Body of pancreas (tissue), 4 donors: Measurements from ENCODE around the gene DNM3. TPM values are rescaled to one million over a fixed set of nuclear protein-coding genes. Genes with fewer than 3 reads are reported as not detected.
A peak's percentile ranks its signal among the peaks of the same experiment; 100 is the strongest.

Experiments used
- ATAC-seq: fragments of 150-250 bp; one replicate; pipeline ENCODE4 v1.9.1; 2016
- DNase-seq, 4 donors: peaks; one replicate each; pipeline ENCODE4 v3.0.0-alpha.2; 2019
- H3K27ac ChIP-seq, 4 donors: fragments of 200-600 bp; sonication (generic); 1 replicate in 3 of 4; 2 replicates in 1 of 4; pipeline versions ENCODE4 v1.5.1 to v1.6.1; 2016 to 2019; ENCODE audit warnings: mild to moderate bottlenecking in 1 of 4, mixed read lengths in 1 of 4, moderate library complexity in 1 of 4
- H3K27me3 ChIP-seq, 2 donors: fragments of 200-600 bp; sonication (generic); one replicate each; pipeline ENCODE4 v1.6.0; 2016; ENCODE audit warnings: mild to moderate bottlenecking in 1 of 2
- H3K36me3 ChIP-seq, 2 donors: fragments of 200-600 bp; sonication (generic); replicated peaks in 1 of 2; 2 replicates each; pipeline ENCODE4 v1.5.1; 2016; ENCODE audit warnings: low read depth in 2 of 2; ENCODE audit not compliant: insufficient read depth in 1 of 2
- H3K4me1 ChIP-seq: fragments of 200-600 bp; sonication (generic); one replicate; pipeline ENCODE4 v1.6.0; 2016
- H3K4me3 ChIP-seq, 2 donors: fragments of 200-600 bp; sonication (generic); 1 replicate in 1 of 2; 2 replicates in 1 of 2; pipeline ENCODE4 v1.5.1; 2016 to 2019
- H3K9me3 ChIP-seq, 3 donors: fragments of 200-600 bp; sonication (generic); 1 replicate in 2 of 3; 2 replicates in 1 of 3; pipeline ENCODE4 v1.5.1; 2016
- POLR2A ChIP-seq, 3 donors: fragments of 450-650 bp; IDR thresholded peaks; one replicate each; pipeline ENCODE4 v1.6.1; 2016; ENCODE audit warnings: antibody characterized with exemption in 3 of 3, mild to moderate bottlenecking in 2 of 3
- WGBS, 2 donors: methylation state at CpG; one replicate each; pipeline ENCODE4 v1.1.5; 2017; 5-methylcytosine and 5-hydroxymethylcytosine counted together
- intact Hi-C: fragments of 100-400 bp; cut with DNase I; formaldehyde crosslinking; loops from one replicate; pipeline ENCODE4 v1.15.1; 2023
- total RNA-seq, 2 donors: library from RNA; depleted of rRNA; stranded (reverse); fragments of >200 nt; gene quantifications; one replicate each; pipeline ENCODE4 v1.1.0, GENCODE V29; 2016
- TF ChIP-seq, protein P1 (sequence below), 7 experiments: fragments of 450-650 bp in 4 of 7; fragments of 200-600 bp in 3 of 7; sonication (generic) in 3 of 7; IDR thresholded peaks; one replicate each; pipeline ENCODE4 v1.5.1; 2016 to 2019; ENCODE audit warnings: antibody characterized with exemption in 7 of 7

Gene DNM3
- total RNA-seq, 2 donors from 2014 or later, result 2.9 to 4.0 TPM

GRCh38 chr1:172410027-172410426, 568.7 kb downstream of the DNM3 start:
- Histone ChIP-seq H3K4me1 (no peaks in the 10 kb centered on the region), H3K27ac (no peak overlapping the region), H3K27me3 (no peaks in the 10 kb centered on the region), H3K36me3 (no peaks in the 10 kb centered on the region), H3K9me3 (no peaks in the 10 kb centered on the region), H3K4me3 (no peak overlapping the region)
- intact Hi-C loops, result no loop called here
- 90 to 96% methylated on average over 1 of the region's 1 CpG for WGBS, 2 donors
- no peak for DNase-seq
- TF ChIP-seq, protein P1, sequence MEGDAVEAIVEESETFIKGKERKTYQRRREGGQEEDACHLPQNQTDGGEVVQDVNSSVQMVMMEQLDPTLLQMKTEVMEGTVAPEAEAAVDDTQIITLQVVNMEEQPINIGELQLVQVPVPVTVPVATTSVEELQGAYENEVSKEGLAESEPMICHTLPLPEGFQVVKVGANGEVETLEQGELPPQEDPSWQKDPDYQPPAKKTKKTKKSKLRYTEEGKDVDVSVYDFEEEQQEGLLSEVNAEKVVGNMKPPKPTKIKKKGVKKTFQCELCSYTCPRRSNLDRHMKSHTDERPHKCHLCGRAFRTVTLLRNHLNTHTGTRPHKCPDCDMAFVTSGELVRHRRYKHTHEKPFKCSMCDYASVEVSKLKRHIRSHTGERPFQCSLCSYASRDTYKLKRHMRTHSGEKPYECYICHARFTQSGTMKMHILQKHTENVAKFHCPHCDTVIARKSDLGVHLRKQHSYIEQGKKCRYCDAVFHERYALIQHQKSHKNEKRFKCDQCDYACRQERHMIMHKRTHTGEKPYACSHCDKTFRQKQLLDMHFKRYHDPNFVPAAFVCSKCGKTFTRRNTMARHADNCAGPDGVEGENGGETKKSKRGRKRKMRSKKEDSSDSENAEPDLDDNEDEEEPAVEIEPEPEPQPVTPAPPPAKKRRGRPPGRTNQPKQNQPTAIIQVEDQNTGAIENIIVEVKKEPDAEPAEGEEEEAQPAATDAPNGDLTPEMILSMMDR (IDR thresholded peaks at IDR 0.05), result no peak
- no peak for TF ChIP-seq POLR2A (IDR thresholded peaks at IDR 0.05)
- no peak for ATAC-seq

GRCh38 chr1:172411791-172412338, 570.6 kb downstream of the DNM3 start:
- 82 to 90% methylated on average over 2 of the region's 2 CpGs for WGBS, 2 donors
- DNase-seq (no peak), ATAC-seq (no peak)
- Histone ChIP-seq H3K9me3 (no peaks in the 10 kb centered on the region), H3K36me3 (no peaks in the 10 kb centered on the region), H3K4me1 (no peaks in the 10 kb centered on the region), H3K27me3 (no peaks in the 10 kb centered on the region), H3K4me3 (no peak overlapping the region), H3K27ac (no peak overlapping the region)
- intact Hi-C loops, result no loop called here
- TF ChIP-seq, protein P1 (IDR thresholded peaks at IDR 0.05), result no peak
- TF ChIP-seq POLR2A (IDR thresholded peaks at IDR 0.05), result no peak

DNA sequence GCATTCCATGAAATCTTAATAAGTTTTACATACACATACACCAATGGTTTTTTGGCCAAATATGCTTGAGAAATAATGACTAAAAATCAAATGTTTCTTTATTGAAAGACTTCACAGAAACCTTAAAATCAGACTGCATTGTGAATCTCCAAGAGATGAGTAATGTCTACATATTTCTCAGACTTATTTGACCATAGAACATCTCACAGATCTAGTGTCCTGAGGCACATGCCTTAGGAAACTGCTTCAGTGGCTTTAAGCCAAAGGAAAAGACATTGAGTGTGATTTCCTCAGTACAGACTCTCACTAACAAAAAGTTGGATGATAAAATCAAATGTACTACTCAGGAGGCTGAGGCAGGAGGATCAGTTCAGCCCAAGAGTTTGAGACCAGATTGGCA, 573.0 kb downstream of the DNM3 start:
- H3K4me1 ChIP-seq, result no peaks in the 10 kb centered on the region
- no peak for ATAC-seq
- intact Hi-C loops, result no loop called here
- H3K4me3 ChIP-seq, result no peak overlapping the region
- no peaks in the 10 kb centered on the region for H3K9me3 ChIP-seq
- no peak overlapping the region for H3K27ac ChIP-seq
- DNase-seq, result no peak
- no peaks in the 10 kb centered on the region for H3K36me3 ChIP-seq
- no peak for TF ChIP-seq POLR2A (IDR thresholded peaks at IDR 0.05)
- TF ChIP-seq, protein P1 (IDR thresholded peaks at IDR 0.05), result no peak
- no peaks in the 10 kb centered on the region for H3K27me3 ChIP-seq

DNA sequence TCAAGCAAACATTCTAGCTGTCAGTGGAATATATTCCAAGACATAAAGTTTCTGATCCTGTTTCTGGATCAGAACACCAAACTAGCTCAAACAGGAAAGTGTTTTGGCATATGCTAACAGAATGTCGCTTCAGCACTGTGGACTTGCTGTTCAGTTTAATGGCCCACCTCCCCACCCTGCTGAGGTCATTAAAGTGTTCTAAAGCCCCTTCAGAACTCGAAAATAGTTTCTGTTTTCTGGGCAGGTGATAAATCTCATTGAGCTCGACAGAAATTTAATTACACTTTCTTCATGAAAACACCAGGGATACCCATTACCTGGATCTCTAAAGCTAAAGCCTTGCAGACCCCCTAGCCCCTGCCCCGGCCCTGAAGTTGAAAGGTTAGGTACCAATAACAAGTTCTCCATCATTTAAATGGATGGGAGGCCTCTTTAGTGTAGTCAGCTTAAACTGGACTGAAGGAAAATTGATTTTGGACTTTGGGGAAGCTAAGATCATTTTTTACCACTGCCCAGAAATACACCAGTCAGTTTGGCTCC, 575.3 kb downstream of the DNM3 start:
- Histone ChIP-seq H3K4me3 (no peak overlapping the region), H3K27me3 (no peaks in the 10 kb centered on the region), H3K9me3 (no peaks in the 10 kb centered on the region), H3K4me1 (no peaks in the 10 kb centered on the region), H3K36me3 (no peaks in the 10 kb centered on the region), H3K27ac (no peak overlapping the region)
- no peak for DNase-seq
- WGBS, 2 donors, result 74 to 75% methylated on average over 4 of the region's 4 CpGs
- ATAC-seq, result no peak
- TF ChIP-seq, protein P1 (IDR thresholded peaks at IDR 0.05), result no peak
- TF ChIP-seq POLR2A (IDR thresholded peaks at IDR 0.05), result no peak
- intact Hi-C loops, result no loop called here

- H3K27me3 ChIP-seq, result no peaks in the 10 kb centered on the region
- TF ChIP-seq, protein P1 (IDR thresholded peaks at IDR 0.05), result no peak
- no peak for TF ChIP-seq POLR2A (IDR thresholded peaks at IDR 0.05)
- H3K4me3 ChIP-seq, result no peak overlapping the region
- ATAC-seq (peak; percentile 69), DNase-seq (no peak)
- no peaks in the 10 kb centered on the region for H3K9me3 ChIP-seq
- no peaks in the 10 kb centered on the region for H3K4me1 ChIP-seq
- H3K27ac ChIP-seq, result no peak overlapping the region
- intact Hi-C loops, result no loop called here
- no peaks in the 10 kb centered on the region for H3K36me3 ChIP-seq
- 81 to 83% methylated on average over 1 of the region's 1 CpG for WGBS, 2 donors
Observed at GRCh38 chr1:172417557-172417956, 576.3 kb downstream of the DNM3 start.
